ENCODE results near the gene GGTLC2. TPM values are rescaled to one million over a fixed set of nuclear protein-coding genes. Genes with fewer than 3 reads are reported as not detected.

GGTLC2 gene
- total RNA-seq, 4 donors from 2014 or later, result not detected

DNA sequence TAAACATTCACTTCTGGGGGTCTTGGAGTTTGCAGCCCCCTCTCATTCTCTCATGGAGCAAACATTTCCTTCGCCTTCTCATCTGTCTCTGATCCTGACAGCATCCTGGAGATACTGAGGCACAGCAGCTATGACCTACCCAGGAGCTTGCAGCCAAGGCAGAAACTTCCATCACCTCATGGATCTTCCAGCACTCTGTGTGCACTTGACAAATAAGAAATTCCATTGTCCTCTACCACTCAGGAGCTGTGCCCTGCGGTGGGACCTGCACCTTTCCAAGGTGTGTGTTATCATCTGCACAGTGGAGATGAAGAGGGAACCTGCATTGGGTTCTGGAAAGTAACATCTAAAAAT lies 49.1 kb downstream of the GGTLC2 start:
- 85 to 87% methylated on average over 2 of the region's 2 CpGs for WGBS, 2 donors
- TF ChIP-seq CTCF (IDR thresholded peaks at IDR 0.05), result no peak
- no peak for TF ChIP-seq POLR2A (IDR thresholded peaks at IDR 0.05)
- DNase-seq (ENCODE audit: low spot score in 2 of 2), result no peak
- no peak overlapping the region for H3K4me3 ChIP-seq (ENCODE audit: low read depth, poor library complexity, severe bottlenecking)
- intact Hi-C loops (cut with DNase I; ENCODE audit: low total_unique reads), result no loop called here

DNA sequence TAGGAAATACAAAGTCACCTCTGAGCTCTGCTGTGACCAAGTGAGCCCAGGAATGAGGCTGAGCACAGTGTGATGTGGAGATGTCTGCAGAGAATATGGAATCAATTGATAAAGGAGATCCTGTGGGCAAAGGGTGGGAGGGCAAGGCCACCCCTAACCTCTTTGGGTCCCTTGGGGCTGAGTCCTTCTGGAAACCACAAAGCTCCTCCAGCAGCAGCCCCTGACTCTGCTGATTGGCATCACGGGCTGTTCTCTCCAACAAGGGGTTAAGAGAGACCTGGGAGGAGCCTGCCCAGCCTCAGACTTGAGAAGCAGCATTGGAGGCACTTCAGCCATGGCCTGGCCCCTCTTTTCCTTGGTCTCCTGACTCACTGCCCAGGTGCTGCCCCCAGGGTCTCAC lies 49.7 kb downstream of the GGTLC2 start:
- TF ChIP-seq POLR2A (IDR thresholded peaks at IDR 0.05) (no peak), CTCF (IDR thresholded peaks at IDR 0.05) (no peak)
- WGBS, 2 donors, result 75 to 100% methylated on average over 1 of the region's 1 CpG
- no peak for DNase-seq (ENCODE audit: low spot score in 2 of 2)
- intact Hi-C loops (cut with DNase I; ENCODE audit: low total_unique reads), result no loop called here
- no peak overlapping the region for H3K4me3 ChIP-seq (ENCODE audit: low read depth, poor library complexity, severe bottlenecking)

DNA sequence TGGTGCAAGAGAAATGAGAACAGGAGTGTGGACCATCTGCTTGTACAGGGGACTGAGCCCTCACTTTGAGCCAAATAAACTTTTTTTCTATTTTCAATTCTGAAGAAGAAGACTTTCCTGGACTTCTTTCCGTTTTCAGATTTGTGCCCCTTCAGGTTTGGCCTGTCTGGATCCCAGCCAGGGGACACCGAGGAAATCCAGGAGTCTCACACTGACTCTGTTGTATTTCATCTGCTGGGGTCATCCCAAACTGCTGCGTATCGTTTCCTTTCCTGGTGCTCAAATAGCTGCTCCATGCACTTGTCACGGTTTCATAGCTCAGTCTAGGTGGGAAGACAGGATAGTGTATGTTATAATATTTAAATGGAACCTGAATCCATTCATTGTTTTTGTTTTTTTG lies 51.7 kb downstream of the GGTLC2 start:
- DNase-seq (ENCODE audit: low spot score in 2 of 2), result no peak
- H3K4me3 ChIP-seq (ENCODE audit: low read depth, poor library complexity, severe bottlenecking), result no peak overlapping the region
- WGBS, 2 donors, result 81 to 85% methylated on average over 5 of the region's 5 CpGs
- no peak for TF ChIP-seq POLR2A (IDR thresholded peaks at IDR 0.05)
- TF ChIP-seq CTCF (IDR thresholded peaks at IDR 0.05), result no peak
- intact Hi-C loops (cut with DNase I; ENCODE audit: low total_unique reads), result no loop called here

Other genes starting within 250 kb of the GGTLC2 start
- gene ZNF280B, start 135.9 kb upstream of the GGTLC2 start, total RNA-seq, result under 1 TPM; 0.08 to 0.32 (median 0.24) TPM
- under 1 TPM in 1 of 4 donors, not detected in 3; 0.32 TPM for gene ZNF280A, start 124.3 kb upstream of the GGTLC2 start, total RNA-seq
- gene PRAME, start 85.3 kb upstream of the GGTLC2 start, total RNA-seq, result not detected
- gene IGLL5, start 243.2 kb downstream of the GGTLC2 start, total RNA-seq, result not detected

All from lower leg skin (tissue), 4 donors.